Measurements from ENCODE around the gene OCRL. TPM values are rescaled to one million over a fixed set of nuclear protein-coding genes. Genes with fewer than 3 reads are reported as not detected.
"Not testable (repeated sequence)": the region's sequence is repeated elsewhere in the genome, so short reads cannot be mapped to it uniquely, and the experiment has no call there.

The OCRL gene
- total RNA-seq, 1 experiment from 2014 or later = 24.2 TPM

DNA sequence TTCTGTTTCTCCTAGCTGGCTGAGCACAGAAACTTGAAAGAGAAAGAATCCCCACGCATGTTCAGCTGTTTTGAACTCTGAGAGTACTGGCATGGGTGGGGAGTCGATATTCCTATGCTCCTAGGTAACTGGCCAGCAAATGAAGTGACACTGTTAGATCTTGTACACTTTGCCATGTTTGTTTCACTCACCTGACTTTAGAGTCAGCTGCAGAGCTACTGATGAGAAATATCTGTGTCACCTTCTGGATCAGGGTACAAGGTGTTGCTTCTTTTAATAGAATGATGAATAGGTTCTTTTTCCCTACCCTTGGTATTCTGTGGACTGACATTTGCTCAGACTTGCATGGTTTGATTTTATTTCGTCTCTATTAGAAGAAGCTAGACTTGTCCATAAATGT, 28.3 kb downstream of the OCRL start:
- ChIA-PET CTCF (no interaction called here), POLR2A (no interaction called here)
- no peaks in the 10 kb centered on the region for H3K27me3 Mint-ChIP-seq (ENCODE audit: insufficient read depth, unreplicated experiment)
- Histone ChIP-seq H3K9me3 (no peaks in the 10 kb centered on the region), H3K4me1 (no peaks in the 10 kb centered on the region), H3K27me3 (replicated peaks; ENCODE audit: control insufficient read depth, insufficient read depth, low read length) (no peaks in the 10 kb centered on the region), H3K4me3 (ENCODE audit: low read depth, low read length) (no peak overlapping the region), H3K36me3 (ENCODE audit: control insufficient read depth, insufficient read depth, low read length) (no peaks in the 10 kb centered on the region; the same call in 1 of the 2 replicates)
- TF ChIP-seq, protein P1, sequence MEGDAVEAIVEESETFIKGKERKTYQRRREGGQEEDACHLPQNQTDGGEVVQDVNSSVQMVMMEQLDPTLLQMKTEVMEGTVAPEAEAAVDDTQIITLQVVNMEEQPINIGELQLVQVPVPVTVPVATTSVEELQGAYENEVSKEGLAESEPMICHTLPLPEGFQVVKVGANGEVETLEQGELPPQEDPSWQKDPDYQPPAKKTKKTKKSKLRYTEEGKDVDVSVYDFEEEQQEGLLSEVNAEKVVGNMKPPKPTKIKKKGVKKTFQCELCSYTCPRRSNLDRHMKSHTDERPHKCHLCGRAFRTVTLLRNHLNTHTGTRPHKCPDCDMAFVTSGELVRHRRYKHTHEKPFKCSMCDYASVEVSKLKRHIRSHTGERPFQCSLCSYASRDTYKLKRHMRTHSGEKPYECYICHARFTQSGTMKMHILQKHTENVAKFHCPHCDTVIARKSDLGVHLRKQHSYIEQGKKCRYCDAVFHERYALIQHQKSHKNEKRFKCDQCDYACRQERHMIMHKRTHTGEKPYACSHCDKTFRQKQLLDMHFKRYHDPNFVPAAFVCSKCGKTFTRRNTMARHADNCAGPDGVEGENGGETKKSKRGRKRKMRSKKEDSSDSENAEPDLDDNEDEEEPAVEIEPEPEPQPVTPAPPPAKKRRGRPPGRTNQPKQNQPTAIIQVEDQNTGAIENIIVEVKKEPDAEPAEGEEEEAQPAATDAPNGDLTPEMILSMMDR (IDR thresholded peaks at IDR 0.05; ENCODE audit: insufficient read depth in 1 of 2, low read depth in 1 of 2, low read length in 1 of 2, severe bottlenecking in 1 of 2, unreplicated experiment in 1 of 2) = no peak
- DNase-seq = no peak
- H3K36me3 Mint-ChIP-seq (ENCODE audit: insufficient read depth, unreplicated experiment) = peaks cover 31% of the 10 kb centered on the region
- no TSS peak for BruUV-seq (replicated peaks)
- H3K9me3 Mint-ChIP-seq (ENCODE audit: unreplicated experiment) = no peaks in the 10 kb centered on the region
- no peak overlapping the region for H3K27ac Mint-ChIP-seq (ENCODE audit: unreplicated experiment)
- H3K4me3 Mint-ChIP-seq (ENCODE audit: unreplicated experiment) = no peak overlapping the region
- intact Hi-C loops (cut with micrococcal nuclease; ENCODE audit: unreplicated experiment) = no loop called here
- H3K4me1 Mint-ChIP-seq (ENCODE audit: low read depth, unreplicated experiment) = no peaks in the 10 kb centered on the region

DNA sequence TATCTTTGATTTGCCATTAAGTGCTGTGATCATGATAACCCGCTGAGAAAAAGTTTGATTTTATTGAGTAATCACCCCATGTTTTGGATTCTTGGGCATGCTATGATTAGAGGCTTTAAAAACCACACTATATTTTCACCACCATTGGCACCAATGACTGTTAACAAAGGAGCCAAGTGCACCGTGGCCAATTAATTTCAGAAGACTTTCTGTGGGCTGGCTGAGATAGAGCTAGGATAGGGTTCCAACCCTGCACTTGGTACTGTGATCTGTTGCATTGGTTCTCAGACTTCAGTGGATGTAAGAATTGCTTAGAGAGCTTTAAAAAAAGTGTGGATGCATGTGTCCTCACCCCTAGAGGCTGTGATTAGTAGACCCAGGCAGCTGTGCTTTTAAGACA, 32.4 kb downstream of the OCRL start:
- CTCF ChIA-PET = no interaction called here
- H3K9me3 ChIP-seq = no peaks in the 10 kb centered on the region
- no peaks in the 10 kb centered on the region for H3K27me3 ChIP-seq (replicated peaks; ENCODE audit: control insufficient read depth, insufficient read depth, low read length)
- intact Hi-C loops (cut with micrococcal nuclease; ENCODE audit: unreplicated experiment) = no loop called here
- POLR2A ChIA-PET = interaction anchor here (0.6 kb wide), 1 partner anchor 13 kb away, joined by 3 read pairs; no protein-coding TSS in a partner anchor
- Mint-ChIP-seq H3K27ac (ENCODE audit: unreplicated experiment) (no peak overlapping the region), H3K36me3 (ENCODE audit: insufficient read depth, unreplicated experiment) (peaks cover 32% of the 10 kb centered on the region), H3K4me3 (ENCODE audit: unreplicated experiment) (no peak overlapping the region), H3K4me1 (ENCODE audit: low read depth, unreplicated experiment) (no peaks in the 10 kb centered on the region), H3K27me3 (ENCODE audit: insufficient read depth, unreplicated experiment) (no peaks in the 10 kb centered on the region), H3K9me3 (ENCODE audit: unreplicated experiment) (no peaks in the 10 kb centered on the region)
- H3K4me3 ChIP-seq (ENCODE audit: low read depth, low read length) = no peak overlapping the region
- no peaks in the 10 kb centered on the region for H3K4me1 ChIP-seq
- TF ChIP-seq, protein P1 (IDR thresholded peaks at IDR 0.05; ENCODE audit: insufficient read depth in 1 of 2, low read depth in 1 of 2, low read length in 1 of 2, severe bottlenecking in 1 of 2, unreplicated experiment in 1 of 2) = no peak
- H3K36me3 ChIP-seq (ENCODE audit: control insufficient read depth, insufficient read depth, low read length) = no peaks in the 10 kb centered on the region; the same call in 1 of the 2 replicates
- no peak for DNase-seq
- BruUV-seq (replicated peaks) = no TSS peak

DNA sequence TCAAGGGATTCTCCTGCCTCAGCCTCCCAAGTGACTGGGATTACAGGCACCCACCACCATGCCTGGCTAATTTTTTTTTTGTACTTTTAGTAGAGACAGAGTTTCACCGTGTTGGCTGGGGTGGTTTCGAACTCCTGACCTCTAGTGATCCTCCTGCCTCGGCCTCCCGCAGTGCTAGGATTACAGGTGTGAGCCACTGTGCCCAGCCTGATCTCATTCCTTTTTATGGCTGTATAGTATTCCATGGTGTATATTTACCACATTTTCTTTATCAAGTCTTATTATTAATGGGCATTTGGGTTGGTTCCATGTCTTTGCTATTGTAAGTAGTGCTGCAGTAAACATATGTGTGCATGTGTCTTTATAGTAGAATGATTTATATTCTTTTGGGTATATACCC, 33.6 kb downstream of the OCRL start:
- DNase-seq; CTCF ChIA-PET; H3K36me3 ChIP-seq (ENCODE audit: control insufficient read depth, insufficient read depth, low read length); POLR2A ChIA-PET; H3K4me1 ChIP-seq; H3K4me1 Mint-ChIP-seq (ENCODE audit: low read depth, unreplicated experiment); BruUV-seq (replicated peaks); H3K27me3 ChIP-seq (replicated peaks; ENCODE audit: control insufficient read depth, insufficient read depth, low read length); H3K4me3 Mint-ChIP-seq (ENCODE audit: unreplicated experiment); H3K27me3 Mint-ChIP-seq (ENCODE audit: insufficient read depth, unreplicated experiment); H3K9me3 ChIP-seq; H3K27ac Mint-ChIP-seq (ENCODE audit: unreplicated experiment); H3K9me3 Mint-ChIP-seq (ENCODE audit: unreplicated experiment); intact Hi-C loops (cut with micrococcal nuclease; ENCODE audit: unreplicated experiment); H3K4me3 ChIP-seq (ENCODE audit: low read depth, low read length): not testable (repeated sequence)
- peaks cover 20% of the 10 kb centered on the region for H3K36me3 Mint-ChIP-seq (ENCODE audit: insufficient read depth, unreplicated experiment)

DNA sequence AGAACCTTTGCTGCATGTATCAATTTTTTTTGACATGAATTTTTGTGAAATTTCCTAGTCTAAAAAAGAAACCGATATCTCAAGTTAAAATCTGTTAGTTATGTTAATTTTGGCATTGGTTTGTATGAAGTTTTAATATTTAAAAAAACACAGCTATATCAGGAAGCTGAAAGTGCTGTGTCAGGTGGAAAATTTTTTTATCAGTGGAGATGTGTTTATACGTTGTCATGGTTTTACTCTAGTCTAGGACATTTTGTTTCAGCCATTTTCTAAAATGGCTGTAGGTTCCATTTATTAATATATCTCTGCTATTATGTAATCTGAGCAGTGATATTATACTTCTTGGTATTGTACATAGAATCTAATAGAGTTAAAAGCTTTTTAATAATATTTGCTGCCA, 34.2 kb downstream of the OCRL start:
- no peaks in the 10 kb centered on the region for H3K9me3 Mint-ChIP-seq (ENCODE audit: unreplicated experiment)
- ChIA-PET CTCF (no interaction called here), POLR2A (no interaction called here)
- DNase-seq = no peak
- intact Hi-C loops (cut with micrococcal nuclease; ENCODE audit: unreplicated experiment) = no loop called here
- Histone ChIP-seq H3K4me1 (no peaks in the 10 kb centered on the region), H3K27me3 (replicated peaks; ENCODE audit: control insufficient read depth, insufficient read depth, low read length) (no peaks in the 10 kb centered on the region), H3K36me3 (ENCODE audit: control insufficient read depth, insufficient read depth, low read length) (no peaks in the 10 kb centered on the region; the same call in 1 of the 2 replicates), H3K9me3 (no peaks in the 10 kb centered on the region), H3K4me3 (ENCODE audit: low read depth, low read length) (no peak overlapping the region)
- H3K4me3 Mint-ChIP-seq (ENCODE audit: unreplicated experiment) = no peak overlapping the region
- no TSS peak for BruUV-seq (replicated peaks)
- no peaks in the 10 kb centered on the region for H3K4me1 Mint-ChIP-seq (ENCODE audit: low read depth, unreplicated experiment)
- peaks cover 21% of the 10 kb centered on the region for H3K36me3 Mint-ChIP-seq (ENCODE audit: insufficient read depth, unreplicated experiment)
- H3K27ac Mint-ChIP-seq (ENCODE audit: unreplicated experiment) = no peak overlapping the region
- H3K27me3 Mint-ChIP-seq (ENCODE audit: insufficient read depth, unreplicated experiment) = no peaks in the 10 kb centered on the region
- TF ChIP-seq, protein P1 (IDR thresholded peaks at IDR 0.05; ENCODE audit: insufficient read depth in 1 of 2, low read depth in 1 of 2, low read length in 1 of 2, severe bottlenecking in 1 of 2, unreplicated experiment in 1 of 2) = no peak
